ENCODE measurements around the gene CDKN2B-AS1.
"Not testable (repeated sequence)": the region's sequence is repeated elsewhere in the genome, so short reads cannot be mapped to it uniquely, and the experiment has no call there.

Gene CDKN2B-AS1

DNA sequence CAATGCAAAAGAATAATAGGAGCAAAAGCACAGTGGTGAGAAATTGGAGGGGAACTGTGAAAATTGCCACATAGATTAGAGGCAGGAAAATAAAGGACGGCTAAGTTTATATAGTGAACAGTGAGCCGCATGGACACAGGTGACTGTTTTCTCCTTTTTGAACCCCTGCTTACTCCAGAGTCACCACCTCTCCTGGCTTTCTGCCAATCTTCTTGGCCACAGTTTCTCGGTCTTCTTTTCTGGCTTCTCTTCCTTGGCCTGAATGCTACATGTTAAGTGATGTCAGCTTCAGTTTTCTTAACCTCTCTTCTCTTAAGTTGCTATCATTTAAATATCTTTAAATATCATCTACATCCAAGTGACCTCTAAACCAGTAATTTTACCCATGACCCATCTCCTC lies 61.8 kb downstream of the CDKN2B-AS1 start:
- Histone ChIP-seq H3K4me3 (ENCODE audit: low read depth, low read length) (no peak overlapping the region), H3K4me1 (ENCODE audit: control insufficient read depth, insufficient read depth, low read length) (peaks cover 15% of the 10 kb centered on the region), H3K9me3 (ENCODE audit: control insufficient read depth, insufficient read depth, low read depth, low read length) (no peaks in the 10 kb centered on the region), H3K36me3 (ENCODE audit: control insufficient read depth in 2 of 2, insufficient read depth in 1 of 2, low read length in 2 of 2) (peaks cover 9 to 38% of the 10 kb centered on the region in 2 experiments), H3K27ac (ENCODE audit: extremely low read depth, low read depth, low read length) (no peak overlapping the region)
- CTCF ChIA-PET = interaction anchor here (0.5 to 1.4 kb wide), 7 partner anchors 10 to 389 kb away, joined by 3 to 6 read pairs (median 3); no protein-coding TSS in a partner anchor
- POLR2A ChIA-PET = interaction anchor here (0.6 kb wide), 1 partner anchor 62 kb away, joined by 8 read pairs; the partner anchor contains the start of genes CDKN2A and CDKN2B-AS1
- no peak for TF ChIP-seq ZNF121 (tag by site-specific recombination; IDR thresholded peaks at IDR 0.05)
- TF ChIP-seq, protein P1, sequence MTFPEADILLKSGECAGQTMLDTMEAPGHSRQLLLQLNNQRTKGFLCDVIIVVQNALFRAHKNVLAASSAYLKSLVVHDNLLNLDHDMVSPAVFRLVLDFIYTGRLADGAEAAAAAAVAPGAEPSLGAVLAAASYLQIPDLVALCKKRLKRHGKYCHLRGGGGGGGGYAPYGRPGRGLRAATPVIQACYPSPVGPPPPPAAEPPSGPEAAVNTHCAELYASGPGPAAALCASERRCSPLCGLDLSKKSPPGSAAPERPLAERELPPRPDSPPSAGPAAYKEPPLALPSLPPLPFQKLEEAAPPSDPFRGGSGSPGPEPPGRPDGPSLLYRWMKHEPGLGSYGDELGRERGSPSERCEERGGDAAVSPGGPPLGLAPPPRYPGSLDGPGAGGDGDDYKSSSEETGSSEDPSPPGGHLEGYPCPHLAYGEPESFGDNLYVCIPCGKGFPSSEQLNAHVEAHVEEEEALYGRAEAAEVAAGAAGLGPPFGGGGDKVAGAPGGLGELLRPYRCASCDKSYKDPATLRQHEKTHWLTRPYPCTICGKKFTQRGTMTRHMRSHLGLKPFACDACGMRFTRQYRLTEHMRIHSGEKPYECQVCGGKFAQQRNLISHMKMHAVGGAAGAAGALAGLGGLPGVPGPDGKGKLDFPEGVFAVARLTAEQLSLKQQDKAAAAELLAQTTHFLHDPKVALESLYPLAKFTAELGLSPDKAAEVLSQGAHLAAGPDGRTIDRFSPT (tag by site-specific recombination; IDR thresholded peaks at IDR 0.05) = no peak
- TF ChIP-seq, protein P2, sequence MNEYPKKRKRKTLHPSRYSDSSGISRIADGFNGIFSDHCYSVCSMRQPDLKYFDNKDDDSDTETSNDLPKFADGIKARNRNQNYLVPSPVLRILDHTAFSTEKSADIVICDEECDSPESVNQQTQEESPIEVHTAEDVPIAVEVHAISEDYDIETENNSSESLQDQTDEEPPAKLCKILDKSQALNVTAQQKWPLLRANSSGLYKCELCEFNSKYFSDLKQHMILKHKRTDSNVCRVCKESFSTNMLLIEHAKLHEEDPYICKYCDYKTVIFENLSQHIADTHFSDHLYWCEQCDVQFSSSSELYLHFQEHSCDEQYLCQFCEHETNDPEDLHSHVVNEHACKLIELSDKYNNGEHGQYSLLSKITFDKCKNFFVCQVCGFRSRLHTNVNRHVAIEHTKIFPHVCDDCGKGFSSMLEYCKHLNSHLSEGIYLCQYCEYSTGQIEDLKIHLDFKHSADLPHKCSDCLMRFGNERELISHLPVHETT (tag by site-specific recombination; IDR thresholded peaks at IDR 0.05) = no peak
- no peak for TF ChIP-seq ZBTB48 (tag by site-specific recombination; IDR thresholded peaks at IDR 0.05)

DNA sequence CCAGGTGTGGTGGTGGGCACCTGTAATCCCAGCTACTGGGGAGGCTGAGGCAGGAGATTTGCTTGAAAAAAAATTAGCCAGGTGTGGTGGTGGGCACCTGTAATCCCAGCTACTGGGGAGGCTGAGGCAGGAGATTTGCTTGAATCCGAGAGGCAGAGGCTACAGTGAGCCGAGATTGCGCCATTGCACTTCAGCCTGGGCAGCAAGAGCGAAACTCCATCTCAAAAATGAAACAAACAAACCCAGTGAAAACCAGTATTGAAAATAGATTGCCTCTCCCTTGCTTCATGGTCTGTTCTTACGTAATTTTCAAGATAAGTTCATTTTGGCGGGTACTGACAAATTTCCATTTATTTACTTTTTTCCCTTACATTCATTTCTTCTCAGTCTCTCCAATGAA lies 63.4 kb downstream of the CDKN2B-AS1 start:
- H3K36me3 ChIP-seq (ENCODE audit: control insufficient read depth in 2 of 2, insufficient read depth in 1 of 2, low read length in 2 of 2) = peaks cover 9 to 38% of the 10 kb centered on the region in 2 experiments
- H3K4me3 ChIP-seq (ENCODE audit: low read depth, low read length); H3K27ac ChIP-seq (ENCODE audit: extremely low read depth, low read depth, low read length); H3K9me3 ChIP-seq (ENCODE audit: control insufficient read depth, insufficient read depth, low read depth, low read length); POLR2A ChIA-PET; CTCF ChIA-PET; H3K4me1 ChIP-seq (ENCODE audit: control insufficient read depth, insufficient read depth, low read length): not testable (repeated sequence)

DNA sequence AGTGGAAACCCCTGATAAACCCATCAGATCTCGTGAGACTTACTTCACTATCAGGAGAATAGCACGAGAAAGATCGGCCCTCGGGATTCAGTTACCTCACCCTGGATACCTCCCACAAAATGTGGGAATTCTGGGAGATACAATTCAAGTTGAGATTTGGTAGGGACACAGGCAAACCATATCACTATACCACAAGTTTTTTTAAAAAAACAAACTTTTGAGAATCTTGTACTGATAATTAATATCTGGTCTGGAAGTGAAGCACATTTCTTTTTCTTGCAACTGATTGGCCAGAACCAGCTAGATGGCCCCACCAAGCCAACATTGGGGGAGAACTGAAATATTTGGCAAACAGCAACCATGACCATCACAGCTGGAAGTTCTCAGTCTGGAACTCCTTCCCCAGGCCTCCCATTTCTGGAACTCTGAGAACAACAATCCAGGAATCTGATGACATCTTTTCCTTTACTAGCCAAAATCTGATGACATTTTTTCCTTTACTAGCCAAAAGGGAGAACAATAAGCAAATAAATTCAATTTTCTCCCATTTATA lies 66.3 kb downstream of the CDKN2B-AS1 start:
- ChIA-PET POLR2A (no interaction called here), CTCF (interaction anchor here (2.0 kb wide), 1 partner anchor 8 kb away, joined by 7 read pairs; no protein-coding TSS in a partner anchor)
- TF ChIP-seq HOXA7 (CRISPR knock-in tag; IDR thresholded peaks at IDR 0.05; ENCODE audit: borderline replicate concordance) (no peak), ZNF214 (tag by site-specific recombination; IDR thresholded peaks at IDR 0.05; ENCODE audit: borderline replicate concordance) (no peak), SCRT1 (tag by site-specific recombination; IDR thresholded peaks at IDR 0.05; ENCODE audit: borderline replicate concordance) (no peak), ZNF266 (tag by site-specific recombination; IDR thresholded peaks at IDR 0.05; ENCODE audit: low read depth) (no peak), RBAK (tag by site-specific recombination; IDR thresholded peaks at IDR 0.05) (no peak), ZNF132 (tag by site-specific recombination; IDR thresholded peaks at IDR 0.05; ENCODE audit: borderline replicate concordance) (no peak), ZNF366 (tag by site-specific recombination; conservative IDR thresholded peaks at IDR 0.05) (no peak), ZNF23 (tag by site-specific recombination; IDR thresholded peaks at IDR 0.05; ENCODE audit: borderline replicate concordance) (no peak), ZNF571 (tag by site-specific recombination; IDR thresholded peaks at IDR 0.05) (no peak)
- TF ChIP-seq, protein P3, sequence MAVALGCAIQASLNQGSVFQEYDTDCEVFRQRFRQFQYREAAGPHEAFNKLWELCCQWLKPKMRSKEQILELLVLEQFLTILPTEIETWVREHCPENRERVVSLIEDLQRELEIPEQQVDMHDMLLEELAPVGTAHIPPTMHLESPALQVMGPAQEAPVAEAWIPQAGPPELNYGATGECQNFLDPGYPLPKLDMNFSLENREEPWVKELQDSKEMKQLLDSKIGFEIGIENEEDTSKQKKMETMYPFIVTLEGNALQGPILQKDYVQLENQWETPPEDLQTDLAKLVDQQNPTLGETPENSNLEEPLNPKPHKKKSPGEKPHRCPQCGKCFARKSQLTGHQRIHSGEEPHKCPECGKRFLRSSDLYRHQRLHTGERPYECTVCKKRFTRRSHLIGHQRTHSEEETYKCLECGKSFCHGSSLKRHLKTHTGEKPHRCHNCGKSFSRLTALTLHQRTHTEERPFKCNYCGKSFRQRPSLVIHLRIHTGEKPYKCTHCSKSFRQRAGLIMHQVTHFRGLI (tag by site-specific recombination; IDR thresholded peaks at IDR 0.05) = no peak
- TF ChIP-seq, protein P4, sequence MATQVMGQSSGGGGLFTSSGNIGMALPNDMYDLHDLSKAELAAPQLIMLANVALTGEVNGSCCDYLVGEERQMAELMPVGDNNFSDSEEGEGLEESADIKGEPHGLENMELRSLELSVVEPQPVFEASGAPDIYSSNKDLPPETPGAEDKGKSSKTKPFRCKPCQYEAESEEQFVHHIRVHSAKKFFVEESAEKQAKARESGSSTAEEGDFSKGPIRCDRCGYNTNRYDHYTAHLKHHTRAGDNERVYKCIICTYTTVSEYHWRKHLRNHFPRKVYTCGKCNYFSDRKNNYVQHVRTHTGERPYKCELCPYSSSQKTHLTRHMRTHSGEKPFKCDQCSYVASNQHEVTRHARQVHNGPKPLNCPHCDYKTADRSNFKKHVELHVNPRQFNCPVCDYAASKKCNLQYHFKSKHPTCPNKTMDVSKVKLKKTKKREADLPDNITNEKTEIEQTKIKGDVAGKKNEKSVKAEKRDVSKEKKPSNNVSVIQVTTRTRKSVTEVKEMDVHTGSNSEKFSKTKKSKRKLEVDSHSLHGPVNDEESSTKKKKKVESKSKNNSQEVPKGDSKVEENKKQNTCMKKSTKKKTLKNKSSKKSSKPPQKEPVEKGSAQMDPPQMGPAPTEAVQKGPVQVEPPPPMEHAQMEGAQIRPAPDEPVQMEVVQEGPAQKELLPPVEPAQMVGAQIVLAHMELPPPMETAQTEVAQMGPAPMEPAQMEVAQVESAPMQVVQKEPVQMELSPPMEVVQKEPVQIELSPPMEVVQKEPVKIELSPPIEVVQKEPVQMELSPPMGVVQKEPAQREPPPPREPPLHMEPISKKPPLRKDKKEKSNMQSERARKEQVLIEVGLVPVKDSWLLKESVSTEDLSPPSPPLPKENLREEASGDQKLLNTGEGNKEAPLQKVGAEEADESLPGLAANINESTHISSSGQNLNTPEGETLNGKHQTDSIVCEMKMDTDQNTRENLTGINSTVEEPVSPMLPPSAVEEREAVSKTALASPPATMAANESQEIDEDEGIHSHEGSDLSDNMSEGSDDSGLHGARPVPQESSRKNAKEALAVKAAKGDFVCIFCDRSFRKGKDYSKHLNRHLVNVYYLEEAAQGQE (tag by site-specific recombination; IDR thresholded peaks at IDR 0.05) = no peak
- TF ChIP-seq, protein P5, sequence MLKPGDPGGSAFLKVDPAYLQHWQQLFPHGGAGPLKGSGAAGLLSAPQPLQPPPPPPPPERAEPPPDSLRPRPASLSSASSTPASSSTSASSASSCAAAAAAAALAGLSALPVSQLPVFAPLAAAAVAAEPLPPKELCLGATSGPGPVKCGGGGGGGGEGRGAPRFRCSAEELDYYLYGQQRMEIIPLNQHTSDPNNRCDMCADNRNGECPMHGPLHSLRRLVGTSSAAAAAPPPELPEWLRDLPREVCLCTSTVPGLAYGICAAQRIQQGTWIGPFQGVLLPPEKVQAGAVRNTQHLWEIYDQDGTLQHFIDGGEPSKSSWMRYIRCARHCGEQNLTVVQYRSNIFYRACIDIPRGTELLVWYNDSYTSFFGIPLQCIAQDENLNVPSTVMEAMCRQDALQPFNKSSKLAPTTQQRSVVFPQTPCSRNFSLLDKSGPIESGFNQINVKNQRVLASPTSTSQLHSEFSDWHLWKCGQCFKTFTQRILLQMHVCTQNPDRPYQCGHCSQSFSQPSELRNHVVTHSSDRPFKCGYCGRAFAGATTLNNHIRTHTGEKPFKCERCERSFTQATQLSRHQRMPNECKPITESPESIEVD (tag by site-specific recombination; IDR thresholded peaks at IDR 0.05) = no peak
- Histone ChIP-seq H3K36me3 (ENCODE audit: control insufficient read depth in 2 of 2, insufficient read depth in 1 of 2, low read length in 2 of 2) (peaks cover 9 to 28% of the 10 kb centered on the region in 2 experiments), H3K4me1 (ENCODE audit: control insufficient read depth, insufficient read depth, low read length) (no peaks in the 10 kb centered on the region), H3K4me3 (ENCODE audit: low read depth, low read length) (no peak overlapping the region), H3K9me3 (ENCODE audit: control insufficient read depth, insufficient read depth, low read depth, low read length) (no peaks in the 10 kb centered on the region), H3K27ac (ENCODE audit: extremely low read depth, low read depth, low read length) (no peak overlapping the region)
